NCI-H345 (cell line): ENCODE measurements around the gene ZNF25.
"Not testable (repeated sequence)": the region's sequence is repeated elsewhere in the genome, so short reads cannot be mapped to it uniquely, and the experiment has no call there.

ENCODE experiments used
- DNase-seq: peaks from one replicate; lab custom pipeline; 2025; lab: John Stamatoyannopoulos, UW

ZNF25 gene

DNA sequence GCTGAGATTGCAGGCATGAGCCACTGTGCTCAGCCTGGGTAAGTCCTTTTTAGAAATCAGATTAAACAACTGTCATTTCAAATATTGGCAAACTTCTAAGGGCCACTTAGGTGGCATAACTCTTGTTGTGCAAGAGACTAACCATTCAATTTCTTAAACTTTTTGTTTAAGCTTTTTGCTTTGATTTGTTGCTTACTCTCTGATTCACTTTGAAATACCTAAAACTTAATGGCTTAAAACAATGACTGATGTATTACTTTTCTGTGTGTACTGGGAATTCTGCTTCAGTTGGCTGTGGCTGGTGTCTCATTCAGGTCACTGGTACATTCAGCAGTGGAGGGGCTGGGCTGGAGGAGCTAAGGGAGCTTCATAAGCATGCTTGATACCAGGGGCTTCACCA lies 28.9 kb downstream of the ZNF25 start:
- no peak for DNase-seq

DNA sequence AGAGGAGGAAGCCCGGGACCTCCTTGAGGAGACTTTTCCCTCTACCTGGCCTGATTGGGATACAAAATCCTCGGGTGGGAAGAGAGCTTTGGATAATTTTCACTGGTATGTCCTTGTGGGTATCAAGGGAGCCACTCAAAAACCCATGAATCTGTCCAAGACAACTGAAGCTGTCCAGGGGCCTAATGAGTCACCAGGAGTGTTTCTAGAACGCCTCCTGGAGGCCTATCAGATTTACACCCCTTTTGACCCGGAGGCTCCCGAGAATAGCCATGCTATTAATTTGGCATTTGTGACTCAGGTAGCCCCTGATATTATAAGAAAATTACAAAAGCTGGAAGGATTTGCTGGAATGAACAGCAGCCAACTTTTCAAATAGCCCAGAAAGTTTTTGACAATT lies 38.6 kb downstream of the ZNF25 start:
- no peak for DNase-seq

DNA sequence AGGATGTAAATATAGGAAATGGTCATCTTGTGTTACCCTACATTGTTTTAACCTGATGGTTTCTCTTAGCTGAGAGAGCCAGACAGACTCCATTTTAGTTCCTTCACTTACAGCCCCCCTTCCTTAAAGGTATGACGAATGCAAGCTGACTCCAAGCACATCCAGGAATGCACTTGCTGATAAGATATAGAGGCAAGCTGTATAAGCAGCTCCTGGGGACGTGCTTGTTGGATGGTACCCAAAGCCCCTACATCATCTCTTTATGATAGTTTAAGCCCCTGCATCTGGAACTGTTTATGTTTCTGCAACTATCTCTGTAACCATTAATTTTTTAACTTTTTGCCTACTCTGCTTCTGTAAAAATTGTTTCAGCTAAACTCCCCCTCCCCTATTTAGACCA lies 41.7 kb downstream of the ZNF25 start:
- DNase-seq = no peak

DNA sequence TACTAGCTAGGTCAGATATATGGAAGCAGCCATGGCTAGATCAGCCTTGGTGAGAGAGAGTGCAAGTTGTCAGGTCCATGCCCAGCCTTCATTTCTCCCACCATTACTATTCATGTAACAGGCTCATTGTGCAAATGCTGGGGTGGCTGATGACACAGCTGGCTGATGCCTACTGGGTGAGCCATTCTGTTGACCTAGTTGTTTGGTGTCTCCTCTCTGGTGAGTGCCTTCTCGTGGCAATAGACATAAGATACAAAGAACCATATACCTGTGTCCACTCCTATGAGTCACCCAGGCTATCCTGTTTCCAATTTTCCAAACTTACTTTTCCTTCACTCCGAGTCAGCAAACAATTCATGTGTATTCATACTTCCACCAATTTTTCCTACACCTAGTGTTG lies 46.0 kb downstream of the ZNF25 start:
- no peak for DNase-seq

DNA sequence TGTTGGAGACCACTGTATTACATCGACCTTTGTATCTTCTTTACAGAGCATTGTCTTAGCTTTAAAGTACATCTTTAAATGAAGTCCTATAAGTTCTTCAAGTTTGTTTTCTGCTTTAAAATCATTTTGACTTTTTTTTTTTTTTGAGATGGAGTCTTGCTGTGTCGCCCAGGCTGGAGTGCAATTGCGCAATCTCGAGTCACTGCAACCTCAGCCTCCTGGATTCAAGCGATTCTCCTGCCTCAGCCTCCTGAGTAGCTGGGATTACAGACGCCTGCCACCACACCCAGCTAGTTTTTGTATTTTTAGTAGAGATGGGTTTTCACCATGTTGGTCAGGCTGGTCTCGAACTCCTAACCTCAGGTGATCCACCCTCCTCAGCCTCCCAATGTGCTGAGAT lies 68.3 kb downstream of the ZNF25 start:
- DNase-seq = not testable (repeated sequence)

DNA sequence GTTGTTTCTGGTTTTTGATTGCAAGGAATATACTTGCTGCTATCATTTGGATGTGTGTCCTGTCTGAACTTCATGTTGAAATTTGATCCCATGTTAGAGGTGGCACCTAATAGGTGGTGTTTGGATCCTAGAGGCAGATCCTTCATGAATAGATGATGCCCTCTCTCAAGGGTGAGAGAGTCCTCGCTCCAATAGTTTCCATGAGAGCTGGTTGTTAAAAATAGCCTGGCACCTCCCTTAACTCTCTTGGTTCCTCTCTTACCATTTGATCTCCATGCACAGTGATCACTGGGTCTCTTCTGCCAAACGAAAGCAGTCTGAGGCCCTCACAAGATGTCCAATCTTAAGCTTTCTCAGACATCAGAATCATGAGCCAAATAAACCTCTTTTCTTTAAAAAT lies 70.1 kb downstream of the ZNF25 start:
- no peak for DNase-seq
